ENCODE data around the gene FAM89B.

Gene FAM89B

DNA sequence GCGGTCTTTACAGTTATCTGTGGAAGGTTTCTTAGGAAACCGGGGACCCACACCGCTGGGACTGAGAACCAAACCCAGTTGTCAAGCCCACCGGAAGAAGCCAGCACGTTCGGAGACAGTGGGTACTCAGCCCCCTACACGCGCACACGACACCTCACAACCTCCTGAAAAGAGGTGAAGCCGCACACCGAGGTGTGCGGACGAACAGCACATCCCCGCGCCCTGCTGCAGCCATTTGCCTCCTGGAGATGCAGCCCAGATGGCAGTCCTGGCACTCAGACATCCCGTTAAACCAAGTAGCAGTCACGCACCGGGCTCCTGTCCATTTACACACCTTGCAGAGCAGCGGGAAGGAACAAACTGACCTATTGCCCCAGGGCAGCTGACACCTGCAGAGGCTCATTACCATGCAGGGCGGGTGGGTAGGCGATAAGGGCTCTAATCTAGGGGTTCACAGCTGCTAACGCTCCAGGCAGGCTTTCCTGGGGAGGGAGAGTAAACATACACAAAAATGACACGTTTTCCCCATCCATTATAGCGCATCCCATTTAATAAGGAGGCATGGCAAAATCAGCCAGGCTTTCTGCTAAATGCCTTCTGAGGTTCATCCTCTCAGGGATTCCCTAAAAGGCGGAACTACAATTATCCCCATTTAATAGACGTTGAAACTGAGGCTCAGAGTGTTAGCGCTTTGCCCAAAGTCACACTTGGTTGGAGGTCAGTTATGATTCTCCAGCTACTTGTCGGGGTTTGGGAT, 2.7 kb downstream of the FAM89B start:
- Histone ChIP-seq H3K4me1 (ENCODE audit: control insufficient read depth, insufficient read depth, low read length) (peaks cover 7% of the 10 kb centered on the region), H3K4me3 (ENCODE audit: low read depth, low read length) (peak overlapping the region; percentile 51), H3K9me3 (ENCODE audit: control insufficient read depth, insufficient read depth, low read length) (no peaks in the 10 kb centered on the region), H3K9ac (ENCODE audit: low read depth, low read length) (no peak overlapping the region), H3K27me3 (ENCODE audit: control insufficient read depth, insufficient read depth, low read length) (peaks cover 44% of the 10 kb centered on the region), H3K36me3 (ENCODE audit: control insufficient read depth, insufficient read depth, low read length) (peaks cover 3% of the 10 kb centered on the region)

GRCh38 chr11:65575568-65576231, 3.4 kb downstream of the FAM89B start, which contains the start of gene EHBP1L1:
TSS of gene EHBP1L1 (plus strand) at chr11:65576053. CDS start at chr11:65576303, 250 bp downstream.
- Histone ChIP-seq H3K9me3 (ENCODE audit: control insufficient read depth, insufficient read depth, low read length) (no peaks in the 10 kb centered on the region), H3K36me3 (ENCODE audit: control insufficient read depth, insufficient read depth, low read length) (peaks cover 3% of the 10 kb centered on the region), H3K4me1 (ENCODE audit: control insufficient read depth, insufficient read depth, low read length) (peaks cover 7% of the 10 kb centered on the region), H3K27me3 (ENCODE audit: control insufficient read depth, insufficient read depth, low read length) (peaks cover 45% of the 10 kb centered on the region), H3K4me3 (ENCODE audit: low read depth, low read length) (peak within 1 kb of the TSS; percentile 51), H3K9ac (ENCODE audit: low read depth, low read length) (no peak within 1 kb of the TSS)

- H3K9ac ChIP-seq (ENCODE audit: low read depth, low read length), result no peak overlapping the region
- peaks cover 45% of the 10 kb centered on the region for H3K27me3 ChIP-seq (ENCODE audit: control insufficient read depth, insufficient read depth, low read length)
- H3K4me3 ChIP-seq (ENCODE audit: low read depth, low read length), result peak overlapping the region; percentile 13
- no peaks in the 10 kb centered on the region for H3K9me3 ChIP-seq (ENCODE audit: control insufficient read depth, insufficient read depth, low read length)
- peaks cover 7% of the 10 kb centered on the region for H3K4me1 ChIP-seq (ENCODE audit: control insufficient read depth, insufficient read depth, low read length)
- peaks cover 3% of the 10 kb centered on the region for H3K36me3 ChIP-seq (ENCODE audit: control insufficient read depth, insufficient read depth, low read length)
Observed at GRCh38 chr11:65576232-65576866, 4.0 kb downstream of the FAM89B start.

DNA sequence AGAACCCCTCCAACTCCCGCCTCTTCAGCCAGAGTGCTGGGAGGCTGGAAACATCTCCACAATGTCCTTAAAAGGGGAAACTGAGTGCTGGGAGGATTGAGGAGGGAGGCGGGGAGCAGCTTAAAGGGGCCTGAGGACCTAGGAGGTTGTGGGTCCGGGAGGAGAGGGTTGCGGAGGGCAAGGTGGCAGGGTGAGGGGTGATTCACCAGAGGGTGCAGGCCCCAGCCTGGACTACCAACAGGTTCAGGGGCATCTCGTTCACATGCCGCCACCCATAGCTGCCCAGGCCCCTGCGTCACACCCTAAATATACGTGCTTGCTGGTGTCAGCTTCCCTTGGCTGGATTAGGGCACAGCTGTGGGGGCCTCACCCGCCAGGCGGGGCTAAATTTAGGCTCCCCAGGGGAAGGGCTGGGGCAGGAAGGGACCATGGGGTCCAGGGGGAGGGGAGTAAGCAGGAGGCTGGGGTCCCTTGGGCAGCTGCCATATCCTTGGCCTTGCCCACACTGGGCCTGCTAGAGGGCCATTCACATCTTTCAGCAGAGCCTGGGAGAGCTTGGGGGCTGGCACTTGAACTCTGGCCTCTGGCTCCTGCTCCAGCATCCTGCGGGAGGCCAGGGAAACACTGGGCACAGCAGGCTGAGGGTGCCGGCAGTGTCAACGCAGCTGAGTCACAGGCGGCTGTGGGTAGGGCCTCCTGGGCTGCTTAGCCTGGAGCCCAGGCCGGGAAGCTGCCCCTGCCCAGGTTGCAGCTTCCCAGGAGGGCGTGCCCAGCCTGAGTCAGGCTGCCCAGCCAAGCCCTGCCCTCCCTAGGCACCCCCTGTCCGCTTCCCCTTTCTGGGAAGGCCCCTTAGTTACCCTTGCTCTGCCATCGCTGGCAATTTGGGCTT, 4.8 kb downstream of the FAM89B start:
- Histone ChIP-seq H3K9me3 (ENCODE audit: control insufficient read depth, insufficient read depth, low read length) (no peaks in the 10 kb centered on the region), H3K4me1 (ENCODE audit: control insufficient read depth, insufficient read depth, low read length) (peaks cover 3% of the 10 kb centered on the region), H3K27me3 (ENCODE audit: control insufficient read depth, insufficient read depth, low read length) (peaks cover 52% of the 10 kb centered on the region), H3K9ac (ENCODE audit: low read depth, low read length) (no peak overlapping the region), H3K4me3 (ENCODE audit: low read depth, low read length) (peak overlapping the region; percentile 13), H3K36me3 (ENCODE audit: control insufficient read depth, insufficient read depth, low read length) (peaks cover 3% of the 10 kb centered on the region)

GRCh38 chr11:65577756-65578109, 5.4 kb downstream of the FAM89B start:
- Histone ChIP-seq H3K9me3 (ENCODE audit: control insufficient read depth, insufficient read depth, low read length) (no peaks in the 10 kb centered on the region), H3K4me1 (ENCODE audit: control insufficient read depth, insufficient read depth, low read length) (peaks cover 3% of the 10 kb centered on the region), H3K4me3 (ENCODE audit: low read depth, low read length) (no peak overlapping the region), H3K27me3 (ENCODE audit: control insufficient read depth, insufficient read depth, low read length) (peaks cover 58% of the 10 kb centered on the region), H3K9ac (ENCODE audit: low read depth, low read length) (no peak overlapping the region), H3K36me3 (ENCODE audit: control insufficient read depth, insufficient read depth, low read length) (peaks cover 3% of the 10 kb centered on the region)

GRCh38 chr11:65578134-65578533, 5.8 kb downstream of the FAM89B start:
- peaks cover 3% of the 10 kb centered on the region for H3K4me1 ChIP-seq (ENCODE audit: control insufficient read depth, insufficient read depth, low read length)
- no peaks in the 10 kb centered on the region for H3K9me3 ChIP-seq (ENCODE audit: control insufficient read depth, insufficient read depth, low read length)
- peaks cover 3% of the 10 kb centered on the region for H3K36me3 ChIP-seq (ENCODE audit: control insufficient read depth, insufficient read depth, low read length)
- H3K27me3 ChIP-seq (ENCODE audit: control insufficient read depth, insufficient read depth, low read length), result peaks cover 60% of the 10 kb centered on the region
- H3K4me3 ChIP-seq (ENCODE audit: low read depth, low read length), result no peak overlapping the region
- no peak overlapping the region for H3K9ac ChIP-seq (ENCODE audit: low read depth, low read length)

DNA sequence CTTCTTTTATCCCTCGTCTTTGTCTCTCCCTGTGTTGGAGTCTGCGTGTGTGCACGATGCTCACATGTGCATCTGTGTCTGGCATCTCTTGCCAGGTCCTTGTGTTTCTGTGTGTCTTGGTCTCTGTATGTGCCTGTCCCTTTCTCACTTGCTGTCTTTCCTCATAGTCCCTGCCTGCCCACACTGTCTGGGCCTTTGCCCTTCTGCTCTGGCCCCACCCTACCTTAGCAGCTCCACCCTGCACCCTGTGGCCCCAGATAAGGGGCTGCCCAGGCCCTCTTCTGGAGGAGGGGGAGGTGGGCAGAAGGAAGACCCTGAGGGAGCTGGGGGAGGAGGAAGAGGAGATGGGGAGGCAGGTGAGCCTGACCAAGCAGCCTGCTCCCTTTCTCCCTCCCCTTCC, 6.3 kb downstream of the FAM89B start:
- Histone ChIP-seq H3K4me3 (ENCODE audit: low read depth, low read length) (no peak overlapping the region), H3K9ac (ENCODE audit: low read depth, low read length) (no peak overlapping the region), H3K36me3 (ENCODE audit: control insufficient read depth, insufficient read depth, low read length) (no peaks in the 10 kb centered on the region), H3K4me1 (ENCODE audit: control insufficient read depth, insufficient read depth, low read length) (peaks cover 3% of the 10 kb centered on the region), H3K27me3 (ENCODE audit: control insufficient read depth, insufficient read depth, low read length) (peaks cover 65% of the 10 kb centered on the region), H3K9me3 (ENCODE audit: control insufficient read depth, insufficient read depth, low read length) (no peaks in the 10 kb centered on the region)

DNA sequence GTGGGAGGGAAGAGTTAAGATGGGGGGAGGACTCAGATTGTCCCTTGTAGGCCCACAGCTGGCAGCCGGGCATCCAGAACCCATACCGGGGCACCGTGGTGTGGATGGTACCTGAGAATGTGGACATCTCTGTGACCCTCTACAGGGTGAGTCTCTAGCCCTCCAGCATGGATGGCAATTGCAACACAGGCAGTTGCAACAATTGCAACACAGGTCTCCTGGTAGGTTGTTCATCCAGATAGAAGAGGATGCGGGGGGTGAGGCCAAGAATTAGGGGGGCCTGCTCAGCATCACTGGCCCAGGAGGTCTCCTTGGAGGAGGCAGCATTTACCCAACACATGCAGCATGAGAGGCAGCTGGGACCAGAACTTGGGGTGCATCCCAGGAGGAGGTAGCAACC, 7.0 kb downstream of the FAM89B start:
- Histone ChIP-seq H3K27me3 (ENCODE audit: control insufficient read depth, insufficient read depth, low read length) (peaks cover 71% of the 10 kb centered on the region), H3K9ac (ENCODE audit: low read depth, low read length) (no peak overlapping the region), H3K4me1 (ENCODE audit: control insufficient read depth, insufficient read depth, low read length) (peaks cover 3% of the 10 kb centered on the region), H3K9me3 (ENCODE audit: control insufficient read depth, insufficient read depth, low read length) (no peaks in the 10 kb centered on the region), H3K4me3 (ENCODE audit: low read depth, low read length) (no peak overlapping the region), H3K36me3 (ENCODE audit: control insufficient read depth, insufficient read depth, low read length) (no peaks in the 10 kb centered on the region)

DNA sequence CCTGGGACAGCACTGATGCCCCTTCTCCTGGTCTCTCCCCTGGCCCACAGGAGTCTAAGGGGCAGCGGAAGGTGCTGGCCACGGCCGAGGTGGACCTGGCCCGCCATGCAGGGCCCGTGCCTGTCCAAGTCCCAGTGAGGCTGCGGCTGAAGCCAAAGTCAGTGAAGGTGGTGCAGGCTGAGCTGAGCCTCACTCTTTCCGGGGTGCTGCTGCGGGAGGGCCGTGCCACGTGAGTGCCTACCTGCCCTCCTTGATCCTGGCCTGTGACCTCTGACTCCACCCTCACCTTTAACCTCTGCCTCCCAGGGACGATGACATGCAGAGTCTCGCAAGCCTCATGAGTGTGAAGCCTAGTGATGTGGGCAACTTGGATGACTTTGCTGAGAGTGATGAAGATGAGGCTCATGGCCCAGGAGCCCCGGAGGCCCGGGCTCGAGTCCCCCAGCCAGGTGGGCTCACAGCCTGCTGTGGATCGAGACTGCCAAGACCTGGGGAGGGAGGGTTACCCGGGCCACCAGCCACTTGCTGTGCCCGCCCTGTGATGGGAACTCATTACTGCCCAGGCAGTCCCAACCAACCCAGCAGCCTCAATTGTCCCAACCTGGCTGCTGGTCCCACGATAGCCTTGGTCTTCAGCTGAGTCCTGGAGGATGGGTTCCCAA, 7.8 kb downstream of the FAM89B start:
- Histone ChIP-seq H3K4me1 (ENCODE audit: control insufficient read depth, insufficient read depth, low read length) (no peaks in the 10 kb centered on the region), H3K4me3 (ENCODE audit: low read depth, low read length) (no peak overlapping the region), H3K36me3 (ENCODE audit: control insufficient read depth, insufficient read depth, low read length) (no peaks in the 10 kb centered on the region), H3K27me3 (ENCODE audit: control insufficient read depth, insufficient read depth, low read length) (peaks cover 72% of the 10 kb centered on the region), H3K9me3 (ENCODE audit: control insufficient read depth, insufficient read depth, low read length) (no peaks in the 10 kb centered on the region), H3K9ac (ENCODE audit: low read depth, low read length) (no peak overlapping the region)

DNA sequence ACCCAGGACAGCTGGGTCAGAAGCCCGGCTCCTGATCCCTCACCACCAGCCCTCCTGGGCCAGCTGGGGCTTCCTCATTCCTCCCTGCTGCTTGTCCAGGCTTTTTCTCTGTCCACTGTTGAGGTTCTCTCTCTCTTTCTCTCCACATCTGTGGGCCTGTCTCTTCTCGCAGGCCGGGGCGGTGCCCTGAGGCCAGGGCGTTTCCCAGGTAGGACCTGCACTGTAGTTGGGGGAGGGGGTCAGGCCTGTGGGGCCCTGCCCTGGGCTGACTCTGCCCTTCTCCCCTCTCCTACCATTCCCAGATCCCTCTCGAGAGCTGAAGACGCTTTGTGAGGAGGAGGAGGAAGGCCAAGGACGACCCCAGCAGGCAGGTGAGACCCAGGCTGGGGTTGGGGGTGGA, 8.4 kb downstream of the FAM89B start:
- no peaks in the 10 kb centered on the region for H3K4me1 ChIP-seq (ENCODE audit: control insufficient read depth, insufficient read depth, low read length)
- no peak overlapping the region for H3K4me3 ChIP-seq (ENCODE audit: low read depth, low read length)
- no peaks in the 10 kb centered on the region for H3K36me3 ChIP-seq (ENCODE audit: control insufficient read depth, insufficient read depth, low read length)
- no peaks in the 10 kb centered on the region for H3K9me3 ChIP-seq (ENCODE audit: control insufficient read depth, insufficient read depth, low read length)
- no peak overlapping the region for H3K9ac ChIP-seq (ENCODE audit: low read depth, low read length)
- H3K27me3 ChIP-seq (ENCODE audit: control insufficient read depth, insufficient read depth, low read length), result peaks cover 73% of the 10 kb centered on the region

GRCh38 chr11:65581928-65582327, 9.6 kb downstream of the FAM89B start:
- Histone ChIP-seq H3K36me3 (ENCODE audit: control insufficient read depth, insufficient read depth, low read length) (no peaks in the 10 kb centered on the region), H3K27me3 (ENCODE audit: control insufficient read depth, insufficient read depth, low read length) (peaks cover 74% of the 10 kb centered on the region), H3K4me1 (ENCODE audit: control insufficient read depth, insufficient read depth, low read length) (peaks cover 2% of the 10 kb centered on the region), H3K4me3 (ENCODE audit: low read depth, low read length) (no peak overlapping the region), H3K9ac (ENCODE audit: low read depth, low read length) (no peak overlapping the region), H3K9me3 (ENCODE audit: control insufficient read depth, insufficient read depth, low read length) (no peaks in the 10 kb centered on the region)

All from iPS-15b (cell line).